Naive B cell (primary cell): ENCODE data around the gene COQ2. TPM values are rescaled to one million over a fixed set of nuclear protein-coding genes. Genes with fewer than 3 reads are reported as not detected.
A peak's percentile ranks its signal among the peaks of the same experiment; 100 is the strongest.
"Not testable (repeated sequence)": the region's sequence is repeated elsewhere in the genome, so short reads cannot be mapped to it uniquely, and the experiment has no call there.

Source experiments
- ATAC-seq, 2 donors: fragments of 150-1000 bp; cut with Tn5 transposase; 2 replicates each; pipeline ENCODE4 v1.10.0; 2021; ENCODE audit warnings: low read depth in 2 of 2, mild to moderate bottlenecking in 2 of 2, moderate library complexity in 2 of 2
- DNase-seq: peaks from one replicate; pipeline ENCODE4 v3.0.0; 2022
- H3K27ac Mint-ChIP-seq, 6 donors: one replicate each; pipeline ENCODE4 v1.8.0; 2020 to 2022; ENCODE audit warnings: mild to moderate bottlenecking in 6 of 6, mixed read lengths in 6 of 6, moderate library complexity in 5 of 6, inconsistent platforms in 2 of 6
- H3K27me3 Mint-ChIP-seq, 3 donors: one replicate each; pipeline ENCODE4 v1.8.0; 2021 to 2022; ENCODE audit warnings: mixed read lengths in 3 of 3, mild to moderate bottlenecking in 1 of 3
- H3K36me3 Mint-ChIP-seq, 2 donors: one replicate each; pipeline ENCODE4 v1.8.0; 2020 to 2022; ENCODE audit warnings: mixed read lengths in 2 of 2, inconsistent platforms in 1 of 2, mild to moderate bottlenecking in 1 of 2
- H3K4me1 Mint-ChIP-seq, 3 donors: one replicate each; pipeline ENCODE4 v1.8.0; 2020 to 2022; ENCODE audit warnings: mixed read lengths in 3 of 3, inconsistent platforms in 1 of 3, mild to moderate bottlenecking in 1 of 3, moderate library complexity in 1 of 3
- H3K4me3 Mint-ChIP-seq, 8 donors: one replicate each; pipeline ENCODE4 v1.8.0; 2020 to 2022; ENCODE audit warnings: mild to moderate bottlenecking in 8 of 8, mixed read lengths in 8 of 8, moderate library complexity in 8 of 8, inconsistent platforms in 2 of 8
- H3K9me3 Mint-ChIP-seq, 7 donors: one replicate each; pipeline ENCODE4 v1.8.0; 2020 to 2022; ENCODE audit warnings: mixed read lengths in 7 of 7, mild to moderate bottlenecking in 5 of 7, inconsistent platforms in 2 of 7, moderate library complexity in 1 of 7
- polyA plus RNA-seq, 6 donors: library from polyadenylated mRNA; unstranded; fragments of 300-500 nt; fragmentation: Illumina TruSeq; gene quantifications; one replicate each; pipeline ENCODE4 v1.2.3, GENCODE V29; 2021; ENCODE audit warnings: low read depth in 6 of 6

COQ2 gene, protein sequence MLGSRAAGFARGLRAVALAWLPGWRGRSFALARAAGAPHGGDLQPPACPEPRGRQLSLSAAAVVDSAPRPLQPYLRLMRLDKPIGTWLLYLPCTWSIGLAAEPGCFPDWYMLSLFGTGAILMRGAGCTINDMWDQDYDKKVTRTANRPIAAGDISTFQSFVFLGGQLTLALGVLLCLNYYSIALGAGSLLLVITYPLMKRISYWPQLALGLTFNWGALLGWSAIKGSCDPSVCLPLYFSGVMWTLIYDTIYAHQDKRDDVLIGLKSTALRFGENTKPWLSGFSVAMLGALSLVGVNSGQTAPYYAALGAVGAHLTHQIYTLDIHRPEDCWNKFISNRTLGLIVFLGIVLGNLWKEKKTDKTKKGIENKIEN
- 10 to 100 TPM in 5 of 6 donors, 1 to 10 TPM in 1; 3.2 to 12.4 (median 11.5) TPM for polyA plus RNA-seq

DNA sequence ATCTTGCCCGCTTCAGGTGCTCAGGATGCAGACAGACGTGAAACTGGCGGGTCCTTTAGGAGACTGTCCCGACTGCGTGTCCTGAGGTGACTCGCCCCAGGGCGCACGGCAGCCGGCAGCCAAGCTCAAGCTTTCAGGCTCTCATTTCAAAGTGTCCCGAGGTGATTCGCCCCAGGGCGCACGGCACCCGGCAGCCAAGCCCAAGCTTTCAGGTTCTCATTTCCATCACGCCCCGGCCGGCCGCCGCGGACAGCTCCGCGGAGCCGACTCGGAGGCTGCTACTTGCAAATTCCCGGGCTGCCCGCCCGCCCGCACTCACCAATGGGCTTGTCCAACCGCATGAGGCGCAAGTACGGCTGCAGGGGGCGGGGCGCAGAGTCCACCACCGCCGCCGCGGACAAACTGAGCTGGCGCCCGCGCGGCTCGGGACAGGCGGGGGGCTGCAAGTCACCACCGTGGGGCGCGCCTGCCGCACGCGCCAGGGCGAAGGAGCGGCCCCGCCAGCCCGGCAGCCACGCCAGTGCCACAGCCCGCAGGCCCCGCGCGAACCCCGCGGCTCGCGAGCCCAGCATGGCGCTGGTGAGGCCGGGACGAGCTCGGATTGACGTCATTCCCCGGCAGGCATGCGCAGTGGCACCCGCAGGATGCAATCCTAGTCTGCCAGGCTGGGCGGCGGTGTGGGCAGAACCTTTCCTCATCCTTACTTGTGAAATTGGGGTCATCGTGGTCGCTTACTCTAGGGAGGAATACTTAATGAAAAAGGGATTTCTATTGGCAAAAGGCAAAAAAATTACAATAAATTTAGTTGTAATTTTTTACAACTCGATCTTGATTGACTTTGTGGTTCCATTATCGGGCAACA is at the start of gene COQ2:
TSS of gene COQ2 (minus strand) at position 606 of the 862 bp plus-strand sequence. CDS start at position 572, 34 bp downstream.
- Mint-ChIP-seq H3K36me3 (peaks cover 0 to 4% of the 10 kb centered on the region in 2 donors), H3K4me3 (peak within 1 kb of the TSS; percentile 89 to 99 (median 98)), H3K9me3 (no peaks in the 10 kb centered on the region), H3K4me1 (peaks cover 21 to 33% (median 31%) of the 10 kb centered on the region in 3 donors), H3K27ac (peak within 1 kb of the TSS; percentile 97 to 100 (median 99)), H3K27me3 (no peaks in the 10 kb centered on the region)
- peak; percentile 85 to 87 for ATAC-seq
- peak; percentile 94 for DNase-seq

DNA sequence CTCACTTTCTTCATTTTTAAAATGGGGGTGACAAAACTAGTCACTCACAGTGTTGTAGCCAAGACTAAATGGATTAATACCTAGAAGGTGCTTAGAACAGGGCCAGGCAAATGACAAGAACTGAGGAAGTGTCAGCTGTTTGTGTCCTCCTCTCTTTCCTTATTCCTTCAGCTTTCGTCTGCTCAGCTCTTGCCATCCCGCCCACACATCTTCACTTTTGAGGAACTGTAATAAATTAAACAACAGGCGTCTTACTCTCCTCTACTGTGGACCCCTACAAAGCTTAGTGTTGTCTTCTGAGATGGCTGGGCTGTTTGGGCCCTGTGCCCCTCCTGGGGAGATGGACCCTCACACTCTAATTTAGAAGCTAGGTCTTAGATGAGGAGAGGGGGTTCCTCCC is 47.4 kb upstream of the COQ2 start:
- Mint-ChIP-seq H3K36me3 (no peaks in the 10 kb centered on the region), H3K27ac (peak overlapping the region in 2 of 6 donors; percentile 1 to 5), H3K4me1 (peaks cover 28 to 34% (median 28%) of the 10 kb centered on the region in 3 donors), H3K9me3 (no peaks in the 10 kb centered on the region), H3K4me3 (peak overlapping the region in 2 of 8 donors; percentile 22 to 53), H3K27me3 (no peaks in the 10 kb centered on the region)
- no peak for DNase-seq
- ATAC-seq: no peak

DNA sequence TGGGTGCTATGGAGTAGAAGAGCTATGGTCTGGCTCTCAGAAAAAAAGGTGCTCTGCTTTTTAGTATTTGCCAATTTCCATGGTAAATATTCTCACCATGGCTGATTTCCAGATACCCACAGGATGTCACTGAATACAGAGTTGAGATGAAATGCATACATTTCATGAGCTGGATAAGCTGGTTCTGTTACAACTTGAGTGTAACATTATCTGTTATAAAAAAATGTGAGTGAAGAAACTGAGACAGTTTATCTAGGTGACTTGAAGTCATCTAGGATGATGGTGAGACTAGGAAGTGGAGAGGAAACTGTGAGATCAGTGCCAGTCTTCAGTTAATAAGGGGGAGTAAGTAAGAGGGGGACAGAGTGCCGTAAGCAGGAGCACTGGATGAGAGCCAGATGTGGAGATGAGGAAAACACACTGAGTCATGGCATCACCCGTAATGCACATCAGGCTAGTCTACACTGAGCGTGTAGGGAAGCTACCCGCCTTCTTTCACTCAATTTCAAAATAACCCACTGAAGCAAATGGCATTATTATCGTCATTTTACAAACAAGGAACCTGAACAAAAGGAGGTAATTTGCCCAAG is 45.0 kb upstream of the COQ2 start:
- ATAC-seq (no peak), DNase-seq (no peak)
- Mint-ChIP-seq H3K9me3 (no peaks in the 10 kb centered on the region), H3K36me3 (peaks cover 0 to 5% of the 10 kb centered on the region in 2 donors), H3K4me3 (no peak overlapping the region), H3K27me3 (no peaks in the 10 kb centered on the region), H3K4me1 (peaks cover 15 to 29% (median 21%) of the 10 kb centered on the region in 3 donors), H3K27ac (peak overlapping the region in 1 of 6 donors; percentile 12)

DNA sequence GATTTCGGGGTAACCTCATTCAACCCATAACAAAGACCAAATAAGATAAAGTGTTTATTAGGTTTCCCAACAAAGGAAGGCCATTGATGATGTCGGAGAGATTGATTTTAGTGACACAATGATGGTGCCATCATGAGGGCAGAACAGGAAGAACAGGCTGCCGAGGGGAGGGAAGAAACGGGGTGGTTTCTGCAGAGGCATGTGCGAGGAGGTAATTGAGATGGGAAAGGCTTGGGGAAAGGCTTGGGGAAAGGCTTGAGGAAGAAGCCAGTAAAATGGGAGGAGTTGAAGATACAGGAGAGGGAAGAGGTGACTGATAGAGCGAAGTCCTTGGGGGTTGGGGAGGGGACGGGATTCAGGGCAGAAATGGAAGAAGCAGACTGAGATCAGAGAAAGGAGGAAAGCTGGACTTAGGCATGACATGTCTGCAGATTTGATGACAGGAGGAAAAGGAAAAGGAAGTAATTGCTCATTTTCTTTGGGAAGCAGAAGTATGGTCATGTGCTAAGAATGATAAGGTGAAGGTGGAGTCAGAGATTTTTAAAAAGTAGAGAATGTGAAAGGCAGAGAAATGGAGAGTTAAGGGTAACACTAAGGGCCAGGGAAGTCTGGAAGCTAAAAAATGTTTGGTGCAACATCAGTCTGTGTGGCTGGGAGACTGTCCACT is 44.1 kb upstream of the COQ2 start:
- Mint-ChIP-seq H3K36me3 (peaks cover 0 to 5% of the 10 kb centered on the region in 2 donors), H3K27me3 (no peaks in the 10 kb centered on the region), H3K9me3 (no peaks in the 10 kb centered on the region), H3K27ac (no peak overlapping the region), H3K4me3 (no peak overlapping the region), H3K4me1 (peaks cover 7 to 20% (median 12%) of the 10 kb centered on the region in 3 donors)
- ATAC-seq (no peak), DNase-seq (no peak)

DNA sequence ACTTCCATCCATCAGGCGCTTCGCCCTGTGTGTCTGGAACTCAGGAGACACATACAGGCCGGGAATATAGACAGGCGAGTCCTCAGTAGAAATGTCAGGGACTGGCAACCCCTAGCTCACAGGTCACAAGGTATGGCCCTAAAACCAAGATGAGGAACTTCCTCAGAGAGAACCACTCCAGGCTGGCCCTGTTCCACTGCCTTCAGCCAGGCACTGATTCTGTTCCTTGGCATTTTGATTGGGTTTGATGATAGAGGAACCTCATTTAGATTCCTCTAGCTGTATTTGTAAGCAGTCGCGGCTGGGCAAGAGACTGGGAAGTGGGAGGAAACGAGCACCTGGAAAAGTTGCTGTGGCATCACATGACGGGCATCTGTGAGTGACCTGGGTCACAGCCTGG is 41.9 kb upstream of the COQ2 start:
- no peaks in the 10 kb centered on the region for H3K9me3 Mint-ChIP-seq
- ATAC-seq: no peak
- H3K27me3 Mint-ChIP-seq: no peaks in the 10 kb centered on the region
- peak overlapping the region in 1 of 6 donors; percentile 55 for H3K27ac Mint-ChIP-seq
- H3K36me3 Mint-ChIP-seq: peaks cover 0 to 5% of the 10 kb centered on the region in 2 donors
- no peak overlapping the region for H3K4me3 Mint-ChIP-seq
- H3K4me1 Mint-ChIP-seq: peaks cover 4 to 7% (median 6%) of the 10 kb centered on the region in 3 donors
- no peak for DNase-seq

DNA sequence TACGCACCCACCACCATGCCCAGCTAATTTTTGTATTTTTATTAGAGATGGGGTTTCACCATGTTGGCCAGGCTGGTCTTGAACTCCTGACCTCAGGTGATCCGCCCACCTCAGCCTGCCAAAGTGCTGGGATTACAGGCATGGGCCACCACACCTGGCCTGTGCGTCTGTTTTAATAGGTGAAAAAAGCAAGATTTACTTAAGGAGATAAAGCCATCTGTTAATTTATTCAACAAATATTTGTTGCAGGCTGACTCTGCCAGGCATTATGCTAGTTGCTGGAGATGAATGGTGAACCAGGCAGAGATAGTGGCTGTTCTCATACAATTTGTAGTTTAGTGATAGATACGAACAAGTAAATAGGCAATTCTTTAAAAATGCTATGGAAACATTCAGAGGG is 40.7 kb upstream of the COQ2 start:
- not testable (repeated sequence) for H3K36me3 Mint-ChIP-seq, H3K27me3 Mint-ChIP-seq
- H3K27ac Mint-ChIP-seq: peak overlapping the region in 2 of 6 donors; percentile 5 to 14

DNA sequence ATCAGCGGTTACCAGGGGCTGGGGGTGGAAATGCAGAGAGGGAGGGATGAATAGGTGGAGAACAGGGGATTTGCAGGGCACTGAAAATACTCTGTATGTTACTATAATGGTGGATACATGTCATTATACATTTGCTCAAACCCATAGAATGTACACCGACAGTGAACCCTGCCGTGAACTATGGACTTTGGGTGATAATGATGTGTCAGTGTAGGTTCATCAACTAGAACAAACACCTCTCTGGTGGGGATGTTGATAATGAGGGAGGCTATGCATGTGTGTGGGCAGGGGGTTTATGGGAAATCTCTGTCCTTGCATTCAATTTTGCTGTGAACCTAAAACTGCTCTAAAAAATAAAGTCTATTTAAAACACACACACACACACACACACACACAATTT is 38.5 kb upstream of the COQ2 start:
- Mint-ChIP-seq H3K4me1 (peaks cover 0 to 12% (median 6%) of the 10 kb centered on the region in 3 donors), H3K27me3 (no peaks in the 10 kb centered on the region), H3K27ac (peak overlapping the region in 2 of 6 donors; percentile 6 to 55), H3K9me3 (no peaks in the 10 kb centered on the region), H3K36me3 (peaks cover 0 to 5% of the 10 kb centered on the region in 2 donors), H3K4me3 (no peak overlapping the region)
- DNase-seq (no peak), ATAC-seq (no peak)

More for the DNA sequence above, 40.7 kb upstream of the COQ2 start:
- H3K9me3 Mint-ChIP-seq, H3K4me3 Mint-ChIP-seq, ATAC-seq, DNase-seq: not testable (repeated sequence)
- peaks cover 4 to 13% (median 6%) of the 10 kb centered on the region in 3 donors for H3K4me1 Mint-ChIP-seq

DNA sequence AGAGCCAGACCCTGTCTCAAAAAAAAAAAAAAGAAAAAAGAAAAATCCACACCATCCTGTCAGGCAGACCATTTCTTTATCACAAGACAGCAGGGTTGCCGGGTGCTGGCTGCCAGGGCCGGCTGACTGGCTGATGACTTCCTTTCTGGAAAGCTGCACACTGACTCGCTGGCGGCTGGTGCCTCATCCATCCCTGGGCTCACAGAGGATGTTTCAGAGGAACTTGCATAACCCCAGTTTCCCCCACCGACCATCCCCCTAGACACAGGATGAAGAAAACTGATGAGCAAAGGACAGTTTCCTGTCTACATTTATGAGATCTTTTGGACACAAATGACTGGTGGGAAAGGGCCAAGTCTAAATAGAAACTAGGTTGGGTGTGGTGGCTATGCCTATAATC is 36.0 kb upstream of the COQ2 start:
- Mint-ChIP-seq H3K27ac (no peak overlapping the region), H3K4me1 (peaks cover 0 to 8% (median 1%) of the 10 kb centered on the region in 3 donors), H3K4me3 (no peak overlapping the region), H3K36me3 (peaks cover 0 to under 1% of the 10 kb centered on the region in 2 donors), H3K9me3 (no peaks in the 10 kb centered on the region), H3K27me3 (no peaks in the 10 kb centered on the region)
- ATAC-seq: no peak
- no peak for DNase-seq

DNA sequence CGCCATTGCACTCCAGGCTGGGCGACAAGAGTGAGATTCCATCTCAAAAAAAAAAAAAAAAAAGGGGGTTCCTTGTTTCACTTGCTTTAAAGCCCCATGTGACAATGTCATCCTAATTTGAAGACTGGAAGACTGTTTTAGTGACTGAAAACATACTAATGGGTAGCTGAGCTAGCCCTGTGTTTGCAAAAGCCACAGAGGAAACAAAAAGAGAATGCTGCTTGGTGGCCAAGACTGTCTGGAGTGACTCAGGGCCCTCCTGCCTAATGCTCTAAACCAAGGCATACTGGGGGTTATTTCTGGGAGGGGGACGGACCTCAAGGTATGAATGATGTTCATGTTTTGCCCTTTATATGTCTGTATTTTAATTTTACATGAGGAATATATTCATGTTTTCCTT is 34.1 kb upstream of the COQ2 start:
- H3K27ac Mint-ChIP-seq: peak overlapping the region in 1 of 6 donors; percentile 26
- no peaks in the 10 kb centered on the region for H3K9me3 Mint-ChIP-seq
- DNase-seq (no peak), ATAC-seq (no peak)
- peaks cover 0 to 8% (median 0%) of the 10 kb centered on the region in 3 donors for H3K4me1 Mint-ChIP-seq
- no peak overlapping the region for H3K4me3 Mint-ChIP-seq
- H3K27me3 Mint-ChIP-seq: no peaks in the 10 kb centered on the region
- H3K36me3 Mint-ChIP-seq: no peaks in the 10 kb centered on the region

DNA sequence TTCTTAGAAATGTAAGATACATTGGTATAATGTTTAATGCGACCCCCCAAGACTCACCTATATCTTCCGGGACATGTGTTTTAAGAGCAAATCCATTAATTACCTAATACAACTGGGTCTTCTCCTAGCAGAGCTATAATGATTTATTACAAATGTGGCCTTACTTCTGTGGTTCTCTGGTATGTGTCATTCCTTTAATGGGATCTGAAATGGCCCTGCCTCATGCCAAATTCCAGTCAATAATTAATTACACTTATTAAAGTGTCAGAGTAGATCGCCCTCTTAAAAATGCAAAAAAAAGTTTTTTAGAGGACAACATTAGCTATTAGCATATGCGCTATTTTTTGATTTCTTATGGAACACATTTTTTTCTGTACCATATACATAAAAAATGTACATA is 33.1 kb upstream of the COQ2 start:
- no peak for ATAC-seq
- Mint-ChIP-seq H3K27ac (no peak overlapping the region), H3K9me3 (no peaks in the 10 kb centered on the region), H3K4me1 (peaks cover 0 to 8% (median 0%) of the 10 kb centered on the region in 3 donors), H3K4me3 (no peak overlapping the region), H3K27me3 (no peaks in the 10 kb centered on the region), H3K36me3 (no peaks in the 10 kb centered on the region)
- no peak for DNase-seq

DNA sequence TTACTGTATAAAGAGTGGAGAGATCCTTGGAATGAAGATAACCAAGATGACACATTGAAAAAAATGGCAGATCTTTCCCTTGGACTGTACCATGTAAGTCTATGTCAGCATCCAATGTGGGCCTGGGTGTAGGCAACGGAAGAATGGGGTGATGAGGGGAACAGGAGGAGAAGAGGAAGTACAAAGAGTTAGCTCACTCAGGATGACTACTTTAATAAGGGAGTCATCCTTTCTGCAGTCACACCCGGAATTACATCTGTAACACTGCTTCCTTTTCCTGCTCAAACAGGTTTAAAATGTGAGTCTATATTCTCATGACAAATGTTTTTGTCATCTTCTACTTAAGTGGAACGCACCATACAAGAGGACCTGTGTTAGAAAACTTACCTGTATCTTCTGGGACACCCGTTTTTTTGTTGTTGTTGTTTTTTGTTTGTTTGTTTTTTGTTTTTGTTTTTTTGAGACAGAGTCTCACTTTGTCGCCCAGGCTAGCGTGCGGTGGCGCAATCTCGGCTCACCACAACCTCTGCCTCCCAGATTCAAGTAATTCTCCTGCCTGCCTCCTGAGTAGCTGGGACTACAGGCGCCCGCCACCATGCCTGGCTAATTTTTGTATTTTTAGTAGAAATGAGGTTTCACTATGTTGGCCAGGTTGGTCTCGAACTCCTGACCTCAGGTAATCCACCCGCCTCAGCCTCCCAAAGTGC is 32.0 kb upstream of the COQ2 start:
- Mint-ChIP-seq H3K4me1 (peaks cover 0 to 8% (median 0%) of the 10 kb centered on the region in 3 donors), H3K36me3 (peaks cover 0 to 5% of the 10 kb centered on the region in 2 donors), H3K27ac (no peak overlapping the region)

DNA sequence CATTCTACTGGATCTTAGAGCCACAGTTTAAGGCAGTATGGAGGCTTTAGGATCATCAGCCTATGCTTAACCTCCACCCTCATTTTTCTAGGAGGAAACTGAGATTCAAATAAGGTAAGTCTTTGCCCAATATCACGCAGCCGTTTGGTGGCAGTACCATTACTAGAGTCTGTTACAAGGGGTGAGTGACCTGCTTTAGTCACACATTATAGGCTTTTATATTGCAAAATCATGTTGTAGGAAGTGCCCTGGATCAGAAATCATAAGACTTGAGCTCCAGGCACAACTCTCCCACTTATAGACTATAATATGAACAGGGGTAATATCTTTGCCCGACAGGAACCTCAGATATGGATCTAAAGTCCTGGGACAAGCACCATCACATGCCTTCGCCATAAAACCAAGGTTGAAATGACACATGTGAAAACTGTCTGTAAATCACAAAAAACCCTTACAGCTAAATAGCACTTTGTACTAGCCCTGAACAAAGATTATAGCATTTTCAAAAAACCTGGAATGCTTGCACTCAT is 30.8 kb upstream of the COQ2 start:
- DNase-seq: no peak
- no peaks in the 10 kb centered on the region for H3K9me3 Mint-ChIP-seq
- peaks cover 0 to 4% (median 0%) of the 10 kb centered on the region in 3 donors for H3K4me1 Mint-ChIP-seq
- H3K4me3 Mint-ChIP-seq: no peak overlapping the region
- ATAC-seq: no peak
- H3K27me3 Mint-ChIP-seq: no peaks in the 10 kb centered on the region
- no peak overlapping the region for H3K27ac Mint-ChIP-seq
- peaks cover 0 to 8% of the 10 kb centered on the region in 2 donors for H3K36me3 Mint-ChIP-seq

More for the DNA sequence above, 32.0 kb upstream of the COQ2 start:
- Mint-ChIP-seq H3K4me3 (no peak overlapping the region), H3K27me3 (no peaks in the 10 kb centered on the region), H3K9me3 (no peaks in the 10 kb centered on the region)
- DNase-seq (no peak), ATAC-seq (no peak)
